ENCODE results near the gene ZNF618.

Gene ZNF618

DNA sequence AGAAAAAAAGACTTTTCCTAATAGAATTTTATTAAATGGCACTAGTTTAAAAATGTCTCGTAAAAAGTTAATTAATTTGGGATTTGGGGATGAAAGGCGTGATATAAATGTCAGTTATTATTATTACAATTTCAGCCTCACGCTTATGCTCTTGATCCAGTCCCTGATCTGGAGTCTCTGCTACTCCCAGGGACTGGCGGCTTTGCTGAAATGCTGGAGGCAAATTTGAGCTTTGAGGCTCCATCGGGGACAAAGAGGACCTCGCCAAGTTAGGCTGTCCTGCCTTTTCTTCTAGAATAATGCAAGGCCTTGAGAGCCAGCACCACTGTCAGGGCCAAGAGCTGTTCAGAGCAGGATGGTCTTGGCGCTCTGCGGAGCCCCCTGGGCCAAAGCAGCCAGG lies 69.7 kb downstream of the ZNF618 start:
- H3K4me3 ChIP-seq (ENCODE audit: low read depth, low read length), result no peak overlapping the region
- no peak for TF ChIP-seq CTCF (IDR thresholded peaks at IDR 0.05; ENCODE audit: low read depth, low read length, missing control alignments)
- DNase-seq, result no peak
- in situ Hi-C loops (cut with HindIII; ENCODE audit: low pct_ligation_motif_present, low sequenced_read_pairs), result no loop called here
- H3K27ac ChIP-seq, result no peak overlapping the region
- no peaks in the 10 kb centered on the region for H3K27me3 ChIP-seq (replicated peaks)
- H3K36me3 ChIP-seq (replicated peaks), result no peaks in the 10 kb centered on the region

- no peak for TF ChIP-seq CTCF (IDR thresholded peaks at IDR 0.05; ENCODE audit: low read depth, low read length, missing control alignments)
- H3K27me3 ChIP-seq (replicated peaks), result no peaks in the 10 kb centered on the region
- no peak overlapping the region for H3K4me3 ChIP-seq (ENCODE audit: low read depth, low read length)
- H3K36me3 ChIP-seq (replicated peaks), result no peaks in the 10 kb centered on the region
- in situ Hi-C loops (cut with HindIII; ENCODE audit: low pct_ligation_motif_present, low sequenced_read_pairs), result no loop called here
- H3K27ac ChIP-seq, result no peak overlapping the region
- DNase-seq, result no peak
Measured at GRCh38 chr9:113946496-113947115, 70.5 kb downstream of the ZNF618 start.

DNA sequence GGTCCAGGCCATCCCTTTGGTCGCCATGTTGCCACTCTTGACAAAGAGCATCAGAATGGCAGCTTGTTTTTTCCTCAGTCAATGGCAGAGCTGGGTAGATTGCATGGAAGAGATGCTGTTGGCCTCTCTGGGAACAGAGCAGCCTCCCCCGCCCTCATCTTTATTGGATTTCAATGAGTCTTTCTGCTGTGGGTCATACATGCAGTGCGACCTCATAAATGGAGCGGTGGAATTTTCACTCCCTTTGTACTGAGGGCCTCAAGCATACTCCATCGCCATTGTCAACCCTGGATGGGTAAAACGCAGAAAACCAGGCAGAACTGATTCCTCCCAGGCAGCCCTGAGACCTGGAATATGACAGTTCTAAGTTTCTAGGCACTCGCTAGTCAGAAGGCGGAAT lies 71.8 kb downstream of the ZNF618 start:
- Histone ChIP-seq H3K27me3 (replicated peaks) (no peaks in the 10 kb centered on the region), H3K27ac (no peak overlapping the region), H3K36me3 (replicated peaks) (no peaks in the 10 kb centered on the region), H3K4me3 (ENCODE audit: low read depth, low read length) (no peak overlapping the region)
- DNase-seq, result no peak
- in situ Hi-C loops (cut with HindIII; ENCODE audit: low pct_ligation_motif_present, low sequenced_read_pairs), result no loop called here
- TF ChIP-seq CTCF (IDR thresholded peaks at IDR 0.05; ENCODE audit: low read depth, low read length, missing control alignments), result no peak

GRCh38 chr9:113948891-113949570 lies 72.9 kb downstream of the ZNF618 start:
- Histone ChIP-seq H3K36me3 (replicated peaks) (no peaks in the 10 kb centered on the region), H3K27me3 (replicated peaks) (no peaks in the 10 kb centered on the region), H3K4me3 (ENCODE audit: low read depth, low read length) (no peak overlapping the region), H3K27ac (no peak overlapping the region)
- in situ Hi-C loops (cut with HindIII; ENCODE audit: low pct_ligation_motif_present, low sequenced_read_pairs), result no loop called here
- DNase-seq, result no peak
- TF ChIP-seq CTCF (IDR thresholded peaks at IDR 0.05; ENCODE audit: low read depth, low read length, missing control alignments), result no peak

DNA sequence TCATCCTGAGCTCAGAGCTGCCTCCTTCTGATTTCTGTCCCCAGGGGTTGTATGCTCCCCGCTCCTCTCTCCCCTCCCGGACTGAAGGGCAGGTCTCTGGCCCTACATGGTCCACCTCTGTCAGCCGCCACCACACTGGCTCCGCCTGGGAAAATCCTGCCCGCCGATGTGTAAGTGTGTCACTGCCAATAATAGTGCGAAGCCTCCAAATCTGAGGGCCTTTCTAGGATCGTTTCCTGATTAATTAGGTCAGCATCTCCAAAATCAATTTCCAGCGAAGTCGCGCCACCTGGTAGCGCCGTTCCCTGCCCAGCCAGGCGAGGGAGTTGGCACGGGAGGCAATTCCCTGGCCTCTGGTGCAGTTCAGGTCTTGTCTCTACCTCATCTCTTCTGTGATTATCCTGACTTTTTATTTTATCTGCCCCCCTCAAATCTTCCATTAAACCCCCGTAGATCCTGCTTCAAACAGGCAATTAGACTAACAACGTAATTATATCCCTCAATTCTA lies 73.5 kb downstream of the ZNF618 start:
- DNase-seq, result no peak
- no peak overlapping the region for H3K27ac ChIP-seq
- TF ChIP-seq CTCF (IDR thresholded peaks at IDR 0.05; ENCODE audit: low read depth, low read length, missing control alignments), result no peak
- in situ Hi-C loops (cut with HindIII; ENCODE audit: low pct_ligation_motif_present, low sequenced_read_pairs), result no loop called here
- no peak overlapping the region for H3K4me3 ChIP-seq (ENCODE audit: low read depth, low read length)
- no peaks in the 10 kb centered on the region for H3K27me3 ChIP-seq (replicated peaks)
- no peaks in the 10 kb centered on the region for H3K36me3 ChIP-seq (replicated peaks)
